Ovary (tissue), 3 donors: ENCODE data around the gene BORCS5.
"Not testable (repeated sequence)": the region's sequence is repeated elsewhere in the genome, so short reads cannot be mapped to it uniquely, and the experiment has no call there.

ENCODE experiments used
- CTCF ChIP-seq, 3 donors: fragments of 450-650 bp in 2 of 3; fragments of 200-600 bp in 1 of 3; IDR thresholded peaks; one replicate each; pipeline versions ENCODE4 v1.5.1 to v1.8.0; 2016 to 2022; ENCODE audit warnings: antibody characterized with exemption in 3 of 3, mild to moderate bottlenecking in 1 of 3
- EP300 ChIP-seq: sonication (generic); formaldehyde crosslinking; IDR thresholded peaks from one replicate; pipeline ENCODE4 v1.6.1; 2017; ENCODE audit warnings: antibody characterized with exemption
- POLR2A ChIP-seq: fragments of 450-650 bp; IDR thresholded peaks from one replicate; pipeline ENCODE4 v1.6.1; 2017; ENCODE audit warnings: antibody characterized with exemption, mild to moderate bottlenecking, moderate library complexity
- donor health status: DM: no; HTN: no; CAD: no.

- not testable (repeated sequence) for TF ChIP-seq POLR2A; CTCF (IDR thresholded peaks at IDR 0.05); EP300
Observed at GRCh38 chr12:12471982-12472961, 115.4 kb downstream of the BORCS5 start.
